GM19238 (cell line): ENCODE results near the gene ASF1A.

Source experiments
- DNase-seq: peaks from one replicate; pipeline ENCODE4 v3.0.0; 2011; ENCODE audit warnings: low spot score; ENCODE audit not compliant: insufficient read length

ASF1A gene

GRCh38 chr6:118913161-118913560 is 19.2 kb downstream of the ASF1A start:
- no peak for DNase-seq

GRCh38 chr6:118914598-118914997 is 20.6 kb downstream of the ASF1A start:
- DNase-seq: no peak

- DNase-seq: no peak
Measured at GRCh38 chr6:118917546-118918328, 23.8 kb downstream of the ASF1A start.

- no peak for DNase-seq
Measured at GRCh38 chr6:118918329-118918725, 24.4 kb downstream of the ASF1A start.

GRCh38 chr6:118921084-118921483 is 27.1 kb downstream of the ASF1A start:
- no peak for DNase-seq

- no peak for DNase-seq
Measured at GRCh38 chr6:118923035-118923434, 29.1 kb downstream of the ASF1A start.

GRCh38 chr6:118930680-118931079 is 36.7 kb downstream of the ASF1A start:
- DNase-seq: no peak

- no peak for DNase-seq
Measured at GRCh38 chr6:118931436-118931835, 37.5 kb downstream of the ASF1A start.

- DNase-seq: no peak
Measured at GRCh38 chr6:118932421-118932820, 38.5 kb downstream of the ASF1A start.

GRCh38 chr6:118933855-118934460 is 40.0 kb downstream of the ASF1A start:
- DNase-seq: no peak

GRCh38 chr6:118934461-118935330 is 40.7 kb downstream of the ASF1A start, which contains the start of gene MCM9:
TSS of gene MCM9 (minus strand) at chr6:118935159. CDS start at chr6:118931723, 3,436 bp downstream.
- peak; percentile 92 for DNase-seq

GRCh38 chr6:118935331-118935668 is 41.3 kb downstream of the ASF1A start:
- DNase-seq: no peak

- no peak for DNase-seq
Measured at GRCh38 chr6:118935978-118936703, 42.2 kb downstream of the ASF1A start.

GRCh38 chr6:118939683-118940082 is 45.7 kb downstream of the ASF1A start:
- no peak for DNase-seq

GRCh38 chr6:118940770-118941169 is 46.8 kb downstream of the ASF1A start:
- no peak for DNase-seq

- DNase-seq: no peak
Measured at GRCh38 chr6:118945217-118945616, 51.3 kb downstream of the ASF1A start.

GRCh38 chr6:118952683-118953082 is 58.7 kb downstream of the ASF1A start:
- DNase-seq: no peak

GRCh38 chr6:118953391-118953790 is 59.4 kb downstream of the ASF1A start:
- DNase-seq: no peak
